Stomach (tissue), 4 donors: ENCODE results near the gene HERC6.

Experiments
- CTCF ChIP-seq, 7 experiments: fragments of 450-650 bp in 4 of 7; fragments of 200-600 bp in 3 of 7; sonication (generic) in 3 of 7; IDR thresholded peaks; one replicate each; pipeline ENCODE4 v1.5.1; 2016 to 2019; ENCODE audit warnings: antibody characterized with exemption in 7 of 7, control low read depth in 2 of 7, mild to moderate bottlenecking in 1 of 7
- POLR2AphosphoS5 ChIP-seq, 3 donors: sonication (generic); formaldehyde crosslinking; IDR thresholded peaks; one replicate each; pipeline ENCODE4 v1.6.1; 2016; ENCODE audit warnings: antibody characterized with exemption in 3 of 3

DNA sequence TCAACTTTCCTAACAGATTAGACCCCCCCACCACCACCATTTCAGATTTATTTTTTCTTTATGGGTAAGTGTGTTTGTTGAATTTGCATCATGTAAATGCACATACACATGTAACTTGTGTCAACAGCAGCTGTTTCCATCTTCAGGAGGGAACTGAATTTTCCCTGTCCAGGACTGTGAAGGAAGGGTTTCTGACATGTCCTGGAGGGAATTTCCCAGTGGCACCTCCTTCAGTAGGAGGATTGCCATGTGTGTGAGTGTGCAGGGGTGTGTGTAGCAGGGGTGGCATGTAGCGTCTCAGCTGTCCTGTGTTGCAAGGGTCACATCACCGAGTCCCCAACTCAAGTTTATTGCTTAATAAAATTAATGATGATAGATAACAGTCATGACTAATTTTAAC, 19.7 kb downstream of the HERC6 start:
- TF ChIP-seq CTCF (IDR thresholded peaks at IDR 0.05) (no peak), POLR2AphosphoS5 (IDR thresholded peaks at IDR 0.05) (no peak)
